RWPE1 (cell line): ENCODE results near the gene CISD1.
A peak's percentile ranks its signal among the peaks of the same experiment; 100 is the strongest.
"Not testable (repeated sequence)": the region's sequence is repeated elsewhere in the genome, so short reads cannot be mapped to it uniquely, and the experiment has no call there.

Experiments
- CTCF ChIA-PET: fragments of 350-600 bp; sonication (Branson Sonifier 250); formaldehyde crosslinking; extraction: SDS; loops from one replicate; lab custom pipeline; 2021; lab: Yijun Ruan, JAX
- POLR2A ChIA-PET: fragments of 400-600 bp; formaldehyde crosslinking; extraction: SDS; loops from one replicate; lab custom pipeline; 2020; ENCODE audit warnings: antibody characterized with exemption; ENCODE audit not compliant: low non-redundant PET; lab: Yijun Ruan, JAX
- DNase-seq: peaks from one replicate; pipeline ENCODE4 v3.0.0; 2012; ENCODE audit warnings: low spot score
- H3K27ac ChIP-seq: fragments of 450-650 bp; 2 replicates; pipeline ENCODE4 v1.5.1; 2017
- TF ChIP-seq, protein P1 (sequence below): fragments of 450-650 bp; conservative IDR thresholded peaks from 2 replicates; pipeline ENCODE4 v1.5.1; 2017; ENCODE audit warnings: low read depth, mild to moderate bottlenecking

Gene CISD1

DNA sequence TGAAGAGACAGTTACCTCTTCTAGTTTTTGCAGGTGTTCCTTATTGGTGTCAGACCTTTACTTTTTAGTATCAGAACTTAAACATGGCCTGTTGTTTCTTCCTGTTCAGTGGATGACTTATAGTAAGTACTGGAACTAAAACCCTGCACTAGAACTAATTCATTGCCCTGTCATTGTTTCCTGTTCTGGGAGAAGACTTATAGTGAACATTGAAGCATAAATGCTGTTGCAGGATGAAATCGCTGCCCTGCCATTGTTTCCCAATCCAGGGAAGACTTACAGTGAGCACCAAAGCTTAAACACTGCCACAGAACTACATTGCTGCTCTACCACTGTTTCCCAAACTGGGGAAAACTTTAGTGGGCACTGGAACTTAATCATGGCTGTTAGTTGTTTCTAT lies 14.3 kb upstream of the CISD1 start:
- TF ChIP-seq, protein P1, sequence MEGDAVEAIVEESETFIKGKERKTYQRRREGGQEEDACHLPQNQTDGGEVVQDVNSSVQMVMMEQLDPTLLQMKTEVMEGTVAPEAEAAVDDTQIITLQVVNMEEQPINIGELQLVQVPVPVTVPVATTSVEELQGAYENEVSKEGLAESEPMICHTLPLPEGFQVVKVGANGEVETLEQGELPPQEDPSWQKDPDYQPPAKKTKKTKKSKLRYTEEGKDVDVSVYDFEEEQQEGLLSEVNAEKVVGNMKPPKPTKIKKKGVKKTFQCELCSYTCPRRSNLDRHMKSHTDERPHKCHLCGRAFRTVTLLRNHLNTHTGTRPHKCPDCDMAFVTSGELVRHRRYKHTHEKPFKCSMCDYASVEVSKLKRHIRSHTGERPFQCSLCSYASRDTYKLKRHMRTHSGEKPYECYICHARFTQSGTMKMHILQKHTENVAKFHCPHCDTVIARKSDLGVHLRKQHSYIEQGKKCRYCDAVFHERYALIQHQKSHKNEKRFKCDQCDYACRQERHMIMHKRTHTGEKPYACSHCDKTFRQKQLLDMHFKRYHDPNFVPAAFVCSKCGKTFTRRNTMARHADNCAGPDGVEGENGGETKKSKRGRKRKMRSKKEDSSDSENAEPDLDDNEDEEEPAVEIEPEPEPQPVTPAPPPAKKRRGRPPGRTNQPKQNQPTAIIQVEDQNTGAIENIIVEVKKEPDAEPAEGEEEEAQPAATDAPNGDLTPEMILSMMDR = no peak
- DNase-seq = no peak
- ChIA-PET POLR2A (no interaction called here), CTCF (no interaction called here)
- H3K27ac ChIP-seq = no peak overlapping the region

DNA sequence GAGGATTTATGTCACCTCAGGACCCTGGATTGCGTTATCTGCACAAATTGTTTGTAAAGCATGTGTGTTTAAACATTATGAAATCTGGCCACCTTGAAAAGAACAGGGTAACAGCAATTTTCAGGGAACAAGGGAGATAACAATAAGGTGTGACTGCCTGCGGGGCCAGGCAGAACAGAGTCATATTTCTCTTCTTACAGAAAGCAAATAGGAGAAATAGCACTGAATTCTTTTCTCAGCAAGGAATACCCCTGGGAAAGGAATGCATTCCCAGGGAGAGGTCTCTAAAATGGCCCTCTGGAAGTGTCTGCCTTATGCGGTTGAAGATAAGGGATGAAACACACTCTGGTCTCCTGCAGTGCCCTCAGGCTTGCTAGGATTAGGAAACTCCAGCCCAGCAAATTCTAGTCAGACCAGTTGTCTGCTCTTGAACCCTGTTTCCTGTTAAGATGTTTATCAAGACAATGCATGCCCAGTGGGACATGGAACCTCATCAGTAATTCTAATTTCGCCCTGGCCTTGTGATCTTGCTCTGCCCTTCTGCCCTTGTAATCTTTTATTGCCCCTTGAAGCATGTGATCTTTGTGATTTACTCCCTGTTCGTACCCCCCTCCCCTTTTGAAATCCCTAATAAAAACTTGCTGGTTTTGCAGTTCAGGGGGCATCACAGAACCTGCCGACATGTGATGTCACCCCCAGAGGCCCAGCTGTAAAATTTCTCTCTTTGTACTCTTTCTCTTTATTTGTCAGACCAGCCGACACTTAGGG lies 12.8 kb upstream of the CISD1 start:
- POLR2A ChIA-PET, CTCF ChIA-PET, DNase-seq: not testable (repeated sequence)

DNA sequence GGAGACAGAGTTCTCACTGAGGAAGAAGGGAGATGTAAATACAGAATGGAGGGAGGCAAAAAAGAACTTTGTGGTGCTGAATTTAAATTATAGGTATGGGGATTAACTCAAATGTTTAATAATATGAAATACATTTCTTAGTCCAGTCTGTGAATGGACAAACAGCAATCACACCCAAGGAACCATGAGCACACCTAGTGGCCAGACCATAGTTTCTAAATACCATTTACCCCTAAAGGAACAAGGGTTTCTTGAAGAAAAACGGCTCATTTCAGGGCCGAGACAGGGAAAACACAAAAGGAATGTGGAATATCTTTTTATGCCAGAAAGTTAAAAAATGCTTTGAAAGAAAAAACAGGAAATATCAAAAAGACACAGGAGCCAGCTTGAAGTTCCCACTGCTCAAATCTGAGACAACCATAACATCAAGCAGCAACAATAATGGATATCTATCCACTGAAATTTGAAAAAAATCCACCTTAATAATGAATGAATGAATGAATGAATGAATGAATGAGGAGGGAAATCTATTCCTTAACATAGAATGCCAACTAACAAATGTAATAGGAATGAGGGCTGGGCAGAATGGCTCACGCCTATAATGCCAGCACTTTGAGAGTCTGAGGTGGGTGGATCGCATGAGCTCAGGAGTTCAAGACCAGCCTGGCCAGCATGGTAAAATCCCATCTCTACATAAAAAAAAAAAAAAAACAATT lies 9.8 kb upstream of the CISD1 start:
- TF ChIP-seq, protein P1 = peak; percentile 15; the same call in 1 of the 2 replicates
- POLR2A ChIA-PET = no interaction called here
- DNase-seq = no peak
- no peak overlapping the region for H3K27ac ChIP-seq
- CTCF ChIA-PET = interaction anchor here (0.6 kb wide), 2 partner anchors 109 to 1584 kb away, joined by 3 to 4 read pairs; no protein-coding TSS in a partner anchor

More for the DNA sequence above, 12.8 kb upstream of the CISD1 start:
- not testable (repeated sequence) for H3K27ac ChIP-seq

DNA sequence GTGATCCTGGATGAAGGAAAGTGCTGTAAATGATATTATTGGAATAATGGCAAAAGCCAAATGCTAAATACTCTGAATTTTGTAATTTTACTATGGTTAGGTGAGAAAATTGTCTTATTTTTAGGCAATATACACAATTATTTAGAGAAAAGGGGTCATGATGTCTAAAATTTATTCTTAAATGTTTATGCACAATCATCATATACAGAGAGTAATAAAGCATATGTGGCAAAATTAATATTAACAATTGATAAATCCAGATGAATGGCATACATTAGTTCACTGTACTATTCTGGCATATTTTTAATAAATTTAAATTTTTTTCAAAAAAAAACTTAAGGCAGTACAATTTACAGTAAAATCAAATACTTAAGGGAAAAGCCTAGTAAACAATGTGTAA lies 8.6 kb upstream of the CISD1 start:
- TF ChIP-seq, protein P1 = no peak
- no peak for DNase-seq
- POLR2A ChIA-PET = no interaction called here
- no peak overlapping the region for H3K27ac ChIP-seq
- CTCF ChIA-PET = no interaction called here

DNA sequence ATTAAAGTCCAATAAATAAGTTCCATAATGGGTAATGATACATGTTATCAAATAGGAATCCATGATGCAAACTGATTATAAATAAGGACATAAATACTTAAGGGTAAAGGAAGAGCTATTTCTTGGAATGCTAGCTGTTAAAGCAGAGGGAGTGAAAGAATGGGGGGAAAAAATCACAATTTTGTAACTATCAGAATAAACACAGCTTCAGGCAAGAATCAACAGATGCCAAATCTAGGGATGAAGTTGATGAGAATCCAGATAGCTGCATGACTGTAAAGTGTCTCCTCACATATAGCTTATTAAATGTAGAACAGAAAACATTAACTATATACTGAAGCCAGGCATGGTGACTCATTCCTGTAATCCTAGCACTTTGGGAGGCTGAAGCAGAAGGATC lies 6.2 kb upstream of the CISD1 start:
- no peak overlapping the region for H3K27ac ChIP-seq
- no peak for DNase-seq
- ChIA-PET POLR2A (no interaction called here), CTCF (interaction anchor here (0.6 kb wide), 1 partner anchor 14 kb away, joined by 3 read pairs; no protein-coding TSS in a partner anchor)
- TF ChIP-seq, protein P1 = no peak

DNA sequence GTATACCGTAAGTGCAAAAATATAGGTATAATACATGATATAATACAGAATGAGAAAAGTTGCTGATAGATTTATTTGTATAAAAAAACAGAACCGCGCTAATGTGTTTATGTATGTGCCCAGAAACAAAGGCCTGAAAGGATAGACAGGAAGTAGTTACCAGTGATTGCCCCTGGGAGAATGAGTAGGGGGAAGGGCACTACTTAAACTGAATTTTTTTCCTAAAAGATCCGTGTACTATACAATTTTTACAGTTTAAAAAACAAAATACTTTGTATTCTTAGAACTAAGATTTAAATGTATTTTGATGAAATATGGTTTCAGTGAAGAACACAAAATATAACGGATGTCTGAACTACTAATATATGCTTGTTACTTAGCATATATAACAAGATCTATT lies 4.2 kb upstream of the CISD1 start:
- no peak for DNase-seq
- TF ChIP-seq, protein P1 = no peak
- CTCF ChIA-PET = no interaction called here
- H3K27ac ChIP-seq = no peak overlapping the region
- POLR2A ChIA-PET = no interaction called here

DNA sequence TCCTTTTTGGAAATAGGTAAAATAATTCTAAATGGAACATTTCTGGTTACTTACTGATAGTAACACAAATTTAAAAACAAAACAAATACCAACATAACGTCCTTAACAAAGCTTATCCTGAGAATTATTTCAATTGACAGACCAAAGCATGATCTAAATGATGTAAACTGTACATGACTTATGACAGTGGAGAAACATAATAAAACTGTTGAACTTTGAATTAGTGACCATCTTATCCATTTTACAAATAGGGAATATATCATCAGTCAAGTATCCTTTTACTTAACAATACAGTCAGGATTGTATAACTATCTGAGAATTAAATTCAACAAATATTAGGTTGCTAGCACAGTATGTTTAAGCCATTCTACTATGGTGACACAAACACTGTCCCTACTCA lies 3.7 kb upstream of the CISD1 start:
- TF ChIP-seq, protein P1 = no peak
- ChIA-PET CTCF (no interaction called here), POLR2A (no interaction called here)
- no peak for DNase-seq
- H3K27ac ChIP-seq = no peak overlapping the region
